ENCODE measurements around the gene AKIRIN2.
"Not testable (repeated sequence)": the region's sequence is repeated elsewhere in the genome, so short reads cannot be mapped to it uniquely, and the experiment has no call there.

Gene AKIRIN2

GRCh38 chr6:87716928-87717614 is 15.0 kb upstream of the AKIRIN2 start:
- H3K9me2 ChIP-seq (replicated peaks; ENCODE audit: low read depth, low read length), result no peaks in the 10 kb centered on the region

GRCh38 chr6:87714093-87714842 is 12.2 kb upstream of the AKIRIN2 start:
- Histone ChIP-seq H3K9me3 (ENCODE audit: insufficient read depth, low read depth, low read length) (no peaks in the 10 kb centered on the region), H3F3A (ENCODE audit: low read depth) (no peaks in the 10 kb centered on the region), H3K9me2 (replicated peaks; ENCODE audit: low read depth, low read length) (no peaks in the 10 kb centered on the region), H3K4me1 (ENCODE audit: insufficient read depth, low read length, poor library complexity, severe bottlenecking) (peaks cover 7% of the 10 kb centered on the region), H2AFZ (ENCODE audit: low read length) (peak overlapping the region; percentile 64; the same call in 1 of the 2 replicates), H3K27me3 (ENCODE audit: insufficient read depth, low read length, poor library complexity, severe bottlenecking) (no peaks in the 10 kb centered on the region), H3K79me2 (ENCODE audit: insufficient read depth, low read length) (no peaks in the 10 kb centered on the region), H4K20me1 (ENCODE audit: insufficient read depth, low read length, poor library complexity, severe bottlenecking) (no peaks in the 10 kb centered on the region), H3K4me2 (ENCODE audit: low read depth, low read length, poor library complexity, severe bottlenecking) (no peak overlapping the region), H3K4me3 (ENCODE audit: low read length, poor library complexity, severe bottlenecking) (no peak overlapping the region), H3K9ac (ENCODE audit: low read depth, low read length, poor library complexity, severe bottlenecking) (no peak overlapping the region), H3K36me3 (ENCODE audit: insufficient read depth, low read length) (no peaks in the 10 kb centered on the region)
- TF ChIP-seq EZH2phosphoT487 (IDR thresholded peaks at IDR 0.05; ENCODE audit: borderline replicate concordance) (no peak), CTCF (conservative IDR thresholded peaks at IDR 0.05; ENCODE audit: low read length) (no peak)

More at GRCh38 chr6:87716928-87717614, 15.0 kb upstream of the AKIRIN2 start:
- Histone ChIP-seq H3K9ac (ENCODE audit: low read depth, low read length, poor library complexity, severe bottlenecking) (no peak overlapping the region), H3K4me1 (ENCODE audit: insufficient read depth, low read length, poor library complexity, severe bottlenecking) (peaks cover 7% of the 10 kb centered on the region), H3K4me2 (ENCODE audit: low read depth, low read length, poor library complexity, severe bottlenecking) (no peak overlapping the region), H3F3A (ENCODE audit: low read depth) (no peaks in the 10 kb centered on the region), H3K9me3 (ENCODE audit: insufficient read depth, low read depth, low read length) (no peaks in the 10 kb centered on the region), H4K20me1 (ENCODE audit: insufficient read depth, low read length, poor library complexity, severe bottlenecking) (no peaks in the 10 kb centered on the region), H3K4me3 (ENCODE audit: low read length, poor library complexity, severe bottlenecking) (no peak overlapping the region), H3K36me3 (ENCODE audit: insufficient read depth, low read length) (no peaks in the 10 kb centered on the region), H3K27me3 (ENCODE audit: insufficient read depth, low read length, poor library complexity, severe bottlenecking) (no peaks in the 10 kb centered on the region), H3K79me2 (ENCODE audit: insufficient read depth, low read length) (no peaks in the 10 kb centered on the region), H2AFZ (ENCODE audit: low read length) (no peak overlapping the region)
- TF ChIP-seq EZH2phosphoT487 (IDR thresholded peaks at IDR 0.05; ENCODE audit: borderline replicate concordance) (no peak), CTCF (conservative IDR thresholded peaks at IDR 0.05; ENCODE audit: low read length) (no peak)

DNA sequence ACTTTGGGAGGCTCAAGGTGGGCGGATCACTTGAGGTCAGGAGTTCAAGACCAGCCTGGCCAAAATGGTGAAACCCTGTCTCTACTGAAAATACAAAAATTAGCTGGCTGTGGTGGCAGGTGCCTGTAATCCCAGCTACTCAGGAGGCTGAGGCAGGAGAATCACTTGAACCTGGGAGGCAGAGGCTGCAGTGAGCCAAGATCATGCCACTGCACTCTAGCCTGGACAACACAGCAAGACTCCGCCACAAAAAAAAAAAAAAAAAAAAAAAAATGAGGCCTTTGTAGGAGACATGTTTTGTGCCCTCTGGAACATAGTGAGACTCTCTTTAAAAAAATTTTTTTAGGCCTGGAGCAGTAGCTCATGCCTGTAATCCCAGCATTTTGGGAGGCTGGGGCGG is 10.7 kb upstream of the AKIRIN2 start:
- H3K9me3 ChIP-seq (ENCODE audit: insufficient read depth, low read depth, low read length); H3K79me2 ChIP-seq (ENCODE audit: insufficient read depth, low read length); H3K36me3 ChIP-seq (ENCODE audit: insufficient read depth, low read length); H3F3A ChIP-seq (ENCODE audit: low read depth); H2AFZ ChIP-seq (ENCODE audit: low read length); H3K9ac ChIP-seq (ENCODE audit: low read depth, low read length, poor library complexity, severe bottlenecking); H3K4me2 ChIP-seq (ENCODE audit: low read depth, low read length, poor library complexity, severe bottlenecking); H3K4me1 ChIP-seq (ENCODE audit: insufficient read depth, low read length, poor library complexity, severe bottlenecking); H4K20me1 ChIP-seq (ENCODE audit: insufficient read depth, low read length, poor library complexity, severe bottlenecking); H3K4me3 ChIP-seq (ENCODE audit: low read length, poor library complexity, severe bottlenecking); H3K9me2 ChIP-seq (replicated peaks; ENCODE audit: low read depth, low read length); H3K27me3 ChIP-seq (ENCODE audit: insufficient read depth, low read length, poor library complexity, severe bottlenecking): not testable (repeated sequence)

Measured in Loucy (cell line).